Astrocyte (in vitro differentiated cells and primary cell): ENCODE results near the gene RAB6C.
"Not testable (repeated sequence)": the region's sequence is repeated elsewhere in the genome, so short reads cannot be mapped to it uniquely, and the experiment has no call there.

Source experiments
- EZH2 ChIP-seq: IDR thresholded peaks from 2 replicates; pipeline ENCODE4 v1.6.1; 2012; ENCODE audit warnings: mild to moderate bottlenecking, low read length, inconsistent platforms; ENCODE audit not compliant: insufficient read depth
- TF ChIP-seq, protein P1 (sequence below): IDR thresholded peaks from 2 replicates; pipeline ENCODE4 v1.5.1; 2011; ENCODE audit warnings: low read depth, mild to moderate bottlenecking, inconsistent platforms, low read length, moderate library complexity; ENCODE audit not compliant: insufficient read depth

DNA sequence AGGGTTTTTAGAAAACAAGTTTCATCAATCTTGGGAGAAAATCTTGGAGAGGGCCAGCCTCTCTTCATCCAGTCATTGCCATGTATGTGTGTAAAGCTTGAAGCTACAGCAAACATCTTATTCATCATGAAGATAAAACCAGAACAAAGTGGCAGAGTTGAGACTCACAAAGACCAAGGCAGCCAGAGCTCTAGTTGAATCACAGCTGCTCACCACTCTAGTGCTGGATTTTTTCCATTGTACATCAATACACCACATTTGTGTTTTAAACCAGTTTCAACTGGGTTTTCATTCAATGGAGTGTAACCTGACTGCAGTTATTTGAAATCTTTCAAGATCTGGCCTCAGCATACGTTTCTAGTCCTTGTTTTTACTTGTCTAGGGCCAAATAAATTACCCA is 40.6 kb downstream of the RAB6C start:
- TF ChIP-seq, protein P1, sequence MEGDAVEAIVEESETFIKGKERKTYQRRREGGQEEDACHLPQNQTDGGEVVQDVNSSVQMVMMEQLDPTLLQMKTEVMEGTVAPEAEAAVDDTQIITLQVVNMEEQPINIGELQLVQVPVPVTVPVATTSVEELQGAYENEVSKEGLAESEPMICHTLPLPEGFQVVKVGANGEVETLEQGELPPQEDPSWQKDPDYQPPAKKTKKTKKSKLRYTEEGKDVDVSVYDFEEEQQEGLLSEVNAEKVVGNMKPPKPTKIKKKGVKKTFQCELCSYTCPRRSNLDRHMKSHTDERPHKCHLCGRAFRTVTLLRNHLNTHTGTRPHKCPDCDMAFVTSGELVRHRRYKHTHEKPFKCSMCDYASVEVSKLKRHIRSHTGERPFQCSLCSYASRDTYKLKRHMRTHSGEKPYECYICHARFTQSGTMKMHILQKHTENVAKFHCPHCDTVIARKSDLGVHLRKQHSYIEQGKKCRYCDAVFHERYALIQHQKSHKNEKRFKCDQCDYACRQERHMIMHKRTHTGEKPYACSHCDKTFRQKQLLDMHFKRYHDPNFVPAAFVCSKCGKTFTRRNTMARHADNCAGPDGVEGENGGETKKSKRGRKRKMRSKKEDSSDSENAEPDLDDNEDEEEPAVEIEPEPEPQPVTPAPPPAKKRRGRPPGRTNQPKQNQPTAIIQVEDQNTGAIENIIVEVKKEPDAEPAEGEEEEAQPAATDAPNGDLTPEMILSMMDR, result not testable (repeated sequence)
- not testable (repeated sequence) for TF ChIP-seq EZH2
